ENCODE measurements around the gene PCID2. TPM values are rescaled to one million over a fixed set of nuclear protein-coding genes. Genes with fewer than 3 reads are reported as not detected.

Gene PCID2
- total RNA-seq, 1 experiment from 2014 or later, result 39.7 TPM

- DNase-seq (ENCODE audit: low read depth, low spot score) (no peak), ATAC-seq (no peak)
- CTCF ChIA-PET, result no interaction called here
- TF ChIP-seq SIN3A (IDR thresholded peaks at IDR 0.05; ENCODE audit: borderline replicate concordance, insufficient read depth, low read depth, low read length) (no peak), CTCF (IDR thresholded peaks at IDR 0.05) (no peak), REST (IDR thresholded peaks at IDR 0.05; ENCODE audit: insufficient read depth in 1 of 2, low read depth in 2 of 2, low read length in 1 of 2) (no peak)
- BruUV-seq (replicated peaks), result no TSS peak
- H3K36me3 ChIP-seq (ENCODE audit: control insufficient read depth, insufficient read depth, low read length), result no peaks in the 10 kb centered on the region
- no peaks in the 10 kb centered on the region for H3K27me3 ChIP-seq (ENCODE audit: control insufficient read depth, insufficient read depth, low read length)
- intact Hi-C loops (cut with micrococcal nuclease; ENCODE audit: unreplicated experiment), result no loop called here
- no peaks in the 10 kb centered on the region for H3K9me3 ChIP-seq (ENCODE audit: control insufficient read depth, insufficient read depth, low read depth, low read length)
- no peak overlapping the region for H3K27ac ChIP-seq (ENCODE audit: low read length)
- no peak overlapping the region for H3K4me3 ChIP-seq (ENCODE audit: low read depth in 2 of 2, low read length in 2 of 2)
- in situ Hi-C loops (cut with HindIII; ENCODE audit: low pct_unique_long_range_greater_than_20kb, low sequenced_read_pairs), result no loop called here
- no peaks in the 10 kb centered on the region for H3K4me1 ChIP-seq (ENCODE audit: control insufficient read depth, insufficient read depth, low read length)
- POLR2A ChIA-PET, result no interaction called here
Observed at GRCh38 chr13:113135281-113135760, 73.1 kb downstream of the PCID2 start.

GRCh38 chr13:113129921-113130750, 78.3 kb downstream of the PCID2 start:
- Histone ChIP-seq H3K27ac (ENCODE audit: low read length) (no peak overlapping the region), H3K4me3 (ENCODE audit: low read depth in 2 of 2, low read length in 2 of 2) (no peak overlapping the region), H3K36me3 (ENCODE audit: control insufficient read depth, insufficient read depth, low read length) (no peaks in the 10 kb centered on the region), H3K27me3 (ENCODE audit: control insufficient read depth, insufficient read depth, low read length) (no peaks in the 10 kb centered on the region), H3K4me1 (ENCODE audit: control insufficient read depth, insufficient read depth, low read length) (no peaks in the 10 kb centered on the region), H3K9me3 (ENCODE audit: control insufficient read depth, insufficient read depth, low read depth, low read length) (no peaks in the 10 kb centered on the region)
- in situ Hi-C loops (cut with HindIII; ENCODE audit: low pct_unique_long_range_greater_than_20kb, low sequenced_read_pairs), result no loop called here
- CTCF ChIA-PET, result no interaction called here
- DNase-seq (ENCODE audit: low read depth, low spot score) (no peak), ATAC-seq (no peak)
- POLR2A ChIA-PET, result no interaction called here
- no TSS peak for BruUV-seq (replicated peaks)
- TF ChIP-seq TCF7L2 (IDR thresholded peaks at IDR 0.05; ENCODE audit: low read depth, low read length), result no peak
- intact Hi-C loops (cut with micrococcal nuclease; ENCODE audit: unreplicated experiment), result no loop called here

GRCh38 chr13:113129480-113129879, 79.0 kb downstream of the PCID2 start:
- TF ChIP-seq TCF7L2 (IDR thresholded peaks at IDR 0.05; ENCODE audit: low read depth, low read length) (no peak), POLR2AphosphoS5 (IDR thresholded peaks at IDR 0.05; ENCODE audit: low read depth, low read length) (no peak), CTCF (IDR thresholded peaks at IDR 0.05) (no peak), SIN3A (IDR thresholded peaks at IDR 0.05; ENCODE audit: borderline replicate concordance, insufficient read depth, low read depth, low read length) (no peak), REST (IDR thresholded peaks at IDR 0.05; ENCODE audit: insufficient read depth in 1 of 2, low read depth in 2 of 2, low read length in 1 of 2) (no peak)
- intact Hi-C loops (cut with micrococcal nuclease; ENCODE audit: unreplicated experiment) (no loop called here), in situ Hi-C loops (cut with HindIII; ENCODE audit: low pct_unique_long_range_greater_than_20kb, low sequenced_read_pairs) (no loop called here)
- Histone ChIP-seq H3K27me3 (ENCODE audit: control insufficient read depth, insufficient read depth, low read length) (no peaks in the 10 kb centered on the region), H3K9me3 (ENCODE audit: control insufficient read depth, insufficient read depth, low read depth, low read length) (no peaks in the 10 kb centered on the region), H3K4me1 (ENCODE audit: control insufficient read depth, insufficient read depth, low read length) (no peaks in the 10 kb centered on the region), H3K36me3 (ENCODE audit: control insufficient read depth, insufficient read depth, low read length) (no peaks in the 10 kb centered on the region), H3K4me3 (ENCODE audit: low read depth in 2 of 2, low read length in 2 of 2) (no peak overlapping the region), H3K27ac (ENCODE audit: low read length) (no peak overlapping the region)
- BruUV-seq (replicated peaks), result no TSS peak
- POLR2A ChIA-PET, result no interaction called here
- CTCF ChIA-PET, result no interaction called here
- DNase-seq (ENCODE audit: low read depth, low spot score), result no peak
- no peak for ATAC-seq
